Putamen (tissue), 1 donor: Measurements from ENCODE around the gene FUT2.
A peak's percentile ranks its signal among the peaks of the same experiment; 100 is the strongest.
"Not testable (repeated sequence)": the region's sequence is repeated elsewhere in the genome, so short reads cannot be mapped to it uniquely, and the experiment has no call there.

Experiments used
- DNase-seq: peaks from one replicate; pipeline ENCODE4 v3.0.0-alpha.2; 2016; ENCODE audit warnings: low spot score

FUT2 gene

DNA sequence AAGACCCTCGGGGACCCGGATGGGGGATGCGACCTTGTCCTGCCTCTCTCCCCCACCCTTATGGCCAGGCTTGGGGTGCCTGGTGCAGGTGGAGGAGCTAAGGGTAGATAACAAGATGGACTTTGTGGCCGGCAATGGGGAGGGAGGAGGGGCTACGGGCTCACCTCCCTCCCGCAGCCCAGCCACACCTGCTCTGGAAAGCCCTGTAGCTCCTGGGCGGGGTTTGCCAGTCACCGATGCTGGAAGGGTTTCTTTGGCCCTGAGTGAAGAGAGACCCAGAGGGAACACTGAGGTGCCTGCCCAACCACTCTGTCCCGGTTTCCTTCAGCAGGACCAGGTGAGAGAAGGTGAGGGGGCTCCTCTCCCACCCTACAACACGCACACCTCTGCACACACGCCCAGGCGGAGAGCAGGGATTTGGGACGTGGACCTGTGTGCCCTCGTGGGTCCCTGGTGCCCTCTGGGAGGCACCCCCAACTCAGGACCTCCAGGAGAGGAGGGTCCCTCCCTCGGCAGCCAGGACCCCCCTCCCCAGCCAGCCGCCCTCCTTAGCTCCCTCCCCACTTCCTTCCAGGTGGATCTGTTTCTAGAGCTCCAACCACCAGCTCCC lies at the start of gene FUT2:
Gene FUT2, plus strand, starts transcription at position 229 of the 610 bp plus-strand sequence. CDS start 6,986 bp downstream, outside the sequence.
- no peak for DNase-seq

DNA sequence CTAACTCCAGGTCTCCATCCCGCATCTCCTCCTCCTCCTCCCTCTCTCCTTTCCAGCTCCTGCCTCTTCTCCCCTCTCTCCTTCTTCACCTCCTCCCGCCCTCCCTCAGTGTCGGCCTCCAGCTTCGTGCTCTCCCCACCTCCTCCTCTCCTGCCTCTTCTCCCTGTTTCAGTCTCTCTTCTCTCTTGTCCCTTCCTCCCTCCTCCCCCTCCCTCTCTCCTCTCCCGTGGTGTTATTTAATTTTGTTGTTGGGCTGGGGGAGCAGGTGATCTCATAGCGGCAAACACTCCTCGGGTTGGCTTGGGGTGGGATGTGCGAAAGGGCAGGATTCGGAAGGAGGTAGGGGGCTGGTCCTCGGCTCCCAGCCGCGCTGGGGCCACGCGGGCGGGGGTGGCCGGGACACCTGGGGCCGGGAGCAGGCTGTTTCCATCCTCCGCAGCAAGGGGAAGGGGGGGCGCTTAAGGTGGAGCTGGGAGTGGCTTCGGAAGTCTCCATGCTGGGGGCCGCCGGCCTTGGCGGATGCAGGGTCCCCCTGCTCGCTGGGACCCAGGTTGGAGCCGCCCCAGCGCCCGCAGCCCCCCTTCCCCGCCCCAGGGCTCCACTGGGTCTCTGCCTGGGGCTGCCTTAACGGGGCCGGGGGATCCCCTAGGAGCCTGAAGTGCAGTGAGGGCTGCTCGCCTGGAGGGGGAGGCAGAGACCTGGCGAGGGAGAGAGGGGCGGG lies 49.6 kb upstream of the FUT2 start, which contains the start of gene CA11:
Gene CA11, minus strand, starts transcription at position 187 of the 721 bp plus-strand sequence. CDS start 555 bp downstream, outside the sequence.
- DNase-seq = peak; percentile 91

DNA sequence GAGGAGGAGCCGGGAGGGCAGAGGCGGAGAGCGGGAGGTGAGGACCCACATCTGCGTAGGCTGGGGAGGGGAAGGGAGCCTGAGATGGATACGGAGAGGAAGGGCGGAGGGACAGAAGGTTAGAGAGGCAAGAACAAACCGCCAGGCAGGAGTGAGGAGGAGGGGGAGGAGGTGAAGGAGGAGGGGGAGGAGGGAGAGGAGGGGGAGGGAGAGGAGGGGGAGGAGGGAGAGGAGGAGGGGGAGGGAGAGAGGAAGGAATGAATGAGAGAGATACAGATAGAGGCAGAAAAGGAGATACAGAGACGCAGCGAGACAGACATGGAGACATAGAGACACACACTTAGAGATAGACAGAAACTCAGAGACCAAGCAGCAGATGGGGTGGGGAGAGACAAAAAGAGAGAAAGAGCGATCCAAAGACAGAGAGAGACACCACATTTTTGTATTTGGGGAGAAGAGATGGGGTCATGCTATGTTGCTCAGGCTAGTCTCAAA lies 49.0 kb upstream of the FUT2 start:
- DNase-seq = no peak

DNA sequence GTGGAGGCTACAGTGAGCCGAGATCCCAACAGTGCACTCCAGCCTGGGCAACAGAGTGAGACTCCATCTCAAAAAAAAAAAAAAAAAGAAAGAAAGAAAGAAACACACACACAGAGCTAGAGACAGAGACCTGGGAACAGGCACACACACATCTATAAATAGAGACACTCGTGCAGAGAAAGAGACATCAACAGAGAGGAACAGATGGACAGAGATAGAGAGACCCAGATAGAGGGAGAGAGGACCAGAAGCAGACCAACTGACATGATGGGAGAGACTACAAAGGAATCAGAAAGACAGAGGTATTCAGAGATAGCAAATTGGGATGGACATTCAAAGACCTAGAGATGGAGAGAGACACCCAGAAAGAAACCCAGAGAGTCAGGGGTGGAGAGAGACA lies 47.6 kb upstream of the FUT2 start:
- DNase-seq = no peak

DNA sequence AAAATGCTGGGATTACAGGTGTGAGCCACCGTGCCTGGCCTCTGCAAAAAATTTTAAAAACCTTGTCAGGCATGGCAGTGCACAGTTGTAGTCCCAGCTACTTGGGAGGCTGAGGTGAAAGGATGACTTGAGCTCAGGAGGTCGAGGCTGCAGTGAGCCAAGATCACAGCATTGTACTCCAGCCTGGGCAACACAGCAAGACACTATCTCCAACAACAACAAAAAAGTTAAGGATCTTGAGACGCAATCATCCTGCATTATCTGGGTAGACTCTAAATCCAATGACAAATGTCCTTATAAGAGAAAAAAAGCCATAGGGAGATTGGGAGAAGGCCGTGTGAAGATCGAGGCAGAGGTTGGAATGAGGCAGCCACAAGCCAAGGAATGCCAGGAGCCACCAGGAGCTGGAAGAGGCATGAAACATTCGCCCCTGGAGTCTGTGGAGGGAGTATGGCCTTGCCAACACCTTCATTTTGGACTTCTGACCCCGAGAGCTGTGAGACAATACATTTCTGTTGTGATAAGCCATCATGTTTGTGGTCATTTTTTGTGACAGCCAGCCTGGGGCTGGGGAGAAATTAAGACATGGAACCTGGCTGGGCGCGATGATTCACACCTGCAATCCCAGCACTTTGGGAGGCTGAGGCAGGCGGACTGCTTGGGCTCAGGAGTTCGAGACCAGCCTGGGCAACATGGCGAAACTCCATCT lies 44.6 kb upstream of the FUT2 start:
- no peak for DNase-seq

DNA sequence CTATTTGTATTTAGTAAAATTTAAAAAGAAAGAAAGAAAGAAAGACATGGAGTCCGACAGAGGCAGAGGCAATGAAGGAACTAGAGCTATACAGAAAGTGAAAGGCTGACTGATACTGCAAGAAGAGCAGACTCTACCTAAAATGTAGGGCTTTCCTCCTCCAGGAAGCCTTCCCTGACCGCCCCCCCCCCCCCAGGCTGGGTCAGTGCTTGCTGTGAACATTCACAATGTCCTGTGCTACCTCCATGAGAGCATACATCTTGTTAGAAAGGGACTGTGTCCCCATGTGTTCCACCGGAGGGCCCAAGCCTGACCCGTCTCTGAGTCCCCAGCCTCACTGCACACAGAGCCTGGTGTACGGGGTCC lies 44.1 kb upstream of the FUT2 start:
- no peak for DNase-seq

DNA sequence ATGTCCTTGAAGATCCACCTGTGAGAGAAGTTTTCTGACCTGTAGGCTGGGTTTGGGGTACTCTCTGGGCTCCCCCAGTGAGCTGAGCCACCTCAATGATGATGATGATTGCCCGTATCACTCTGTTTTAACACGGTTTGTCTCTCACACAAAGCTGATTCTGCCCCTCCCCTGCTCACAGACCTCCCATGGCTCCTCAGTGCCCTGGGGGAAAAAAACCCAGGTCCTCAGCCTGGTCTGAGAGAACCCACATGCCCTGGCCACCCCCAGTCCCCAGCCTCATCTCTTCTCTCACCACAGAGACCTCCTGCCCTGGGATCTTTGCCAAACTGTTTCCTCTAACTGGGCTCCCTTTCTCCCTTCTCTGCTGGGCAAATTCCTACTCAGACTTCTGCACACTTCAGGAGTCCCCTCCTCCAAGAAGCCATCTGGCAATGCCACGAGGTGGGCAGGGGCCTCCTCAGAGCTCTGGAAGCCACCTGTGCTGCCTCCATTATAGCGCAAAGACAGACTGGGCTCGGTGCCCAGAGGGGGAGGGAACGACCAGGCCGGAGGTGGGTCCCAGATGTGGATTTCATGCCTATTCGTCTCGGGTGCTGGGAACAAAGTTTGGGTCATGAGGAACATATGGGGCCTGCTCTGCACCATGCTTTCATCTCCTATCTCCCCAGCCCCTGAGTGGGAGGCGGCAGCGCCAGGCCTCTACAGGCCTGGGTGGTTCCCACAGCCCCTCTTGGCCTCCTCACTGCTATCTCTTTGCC lies 41.3 kb upstream of the FUT2 start:
- DNase-seq = no peak

DNA sequence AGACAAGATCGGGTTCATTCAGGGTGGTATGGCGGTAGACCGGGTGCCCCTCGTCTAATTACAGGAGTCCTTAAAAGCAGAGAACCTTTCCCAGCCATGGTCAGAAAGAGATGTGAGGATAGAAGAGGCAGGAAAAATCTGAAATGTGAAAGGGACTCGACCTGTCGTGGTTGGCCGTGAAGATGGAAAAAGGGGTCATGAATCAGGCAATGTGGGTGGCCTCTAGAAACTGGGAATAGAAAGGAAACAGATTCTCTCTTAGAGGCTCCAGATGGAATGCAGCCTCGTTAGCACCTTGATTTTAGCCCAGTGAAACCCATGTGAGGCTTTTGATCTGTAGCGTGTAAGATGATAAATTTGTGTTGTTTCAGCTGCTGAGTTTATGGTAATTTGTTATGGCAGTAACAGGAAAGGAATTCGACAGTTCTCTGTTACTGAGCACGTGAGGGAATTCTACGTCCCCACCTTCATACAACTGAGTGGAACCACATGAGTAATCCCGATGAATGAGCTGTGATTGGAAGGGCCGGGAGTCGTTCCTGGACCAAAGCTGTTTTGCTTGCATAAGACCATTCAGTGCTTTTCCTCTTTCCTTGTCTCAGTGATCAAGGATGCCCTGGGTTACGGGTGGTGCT lies 38.8 kb upstream of the FUT2 start:
- DNase-seq = no peak

DNA sequence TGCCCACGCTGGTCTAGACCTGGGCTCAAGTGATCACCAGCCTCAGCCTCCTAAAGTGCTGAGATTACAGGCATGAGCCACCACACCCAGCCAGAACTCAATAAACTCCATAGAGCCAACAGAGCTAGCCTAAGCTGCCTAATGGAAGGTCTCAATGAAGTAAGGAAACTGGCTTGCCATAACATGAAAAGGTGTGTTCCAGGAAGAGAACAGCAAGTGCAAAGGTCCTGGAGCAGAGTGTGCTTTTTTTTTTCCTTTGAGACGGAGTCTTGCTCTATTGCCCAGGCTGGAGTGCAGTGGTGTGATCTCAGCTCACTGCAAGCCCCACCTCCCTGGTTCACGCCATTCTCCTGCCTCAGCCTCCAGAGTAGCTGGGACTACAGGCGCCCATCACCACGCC lies 37.9 kb upstream of the FUT2 start:
- not testable (repeated sequence) for DNase-seq

DNA sequence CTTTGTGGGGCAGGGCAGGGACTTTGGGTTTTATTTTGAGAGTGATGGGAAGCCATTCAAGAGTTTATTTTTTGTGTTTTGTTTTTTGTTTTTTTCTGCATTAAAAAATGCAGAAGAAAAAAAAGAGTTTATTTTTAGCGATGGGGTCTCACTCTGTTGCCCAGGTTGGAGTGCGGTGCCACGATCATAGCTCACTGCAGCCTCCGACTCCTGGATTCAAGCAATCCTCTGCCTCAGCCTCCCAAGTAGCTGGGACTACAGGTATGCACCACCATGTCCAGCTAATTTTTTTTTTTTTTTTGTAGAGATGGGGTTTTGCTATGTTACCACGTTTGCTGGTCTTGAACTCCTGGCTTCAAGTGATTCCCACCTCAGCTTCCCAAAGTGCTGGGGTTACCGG lies 37.3 kb upstream of the FUT2 start:
- DNase-seq = no peak

DNA sequence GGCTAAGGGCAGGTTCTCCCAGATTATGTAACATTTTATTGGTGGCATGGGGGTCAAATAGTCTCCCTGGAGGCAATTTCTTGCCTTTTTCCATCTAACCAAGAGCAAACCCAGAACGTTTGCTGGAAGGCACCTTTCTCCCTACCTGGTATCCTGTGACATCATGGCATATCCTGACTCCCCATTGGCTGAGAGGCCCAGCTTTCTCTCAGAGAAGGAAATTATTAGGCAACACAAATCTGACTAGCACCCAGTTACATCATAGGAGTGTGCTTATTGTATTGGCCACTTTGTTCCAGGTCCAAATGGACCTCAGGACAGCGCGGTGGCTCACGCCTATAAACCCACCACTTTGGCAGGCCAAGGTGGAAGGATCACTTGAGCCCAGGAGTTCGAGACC lies 36.0 kb upstream of the FUT2 start:
- DNase-seq = no peak

DNA sequence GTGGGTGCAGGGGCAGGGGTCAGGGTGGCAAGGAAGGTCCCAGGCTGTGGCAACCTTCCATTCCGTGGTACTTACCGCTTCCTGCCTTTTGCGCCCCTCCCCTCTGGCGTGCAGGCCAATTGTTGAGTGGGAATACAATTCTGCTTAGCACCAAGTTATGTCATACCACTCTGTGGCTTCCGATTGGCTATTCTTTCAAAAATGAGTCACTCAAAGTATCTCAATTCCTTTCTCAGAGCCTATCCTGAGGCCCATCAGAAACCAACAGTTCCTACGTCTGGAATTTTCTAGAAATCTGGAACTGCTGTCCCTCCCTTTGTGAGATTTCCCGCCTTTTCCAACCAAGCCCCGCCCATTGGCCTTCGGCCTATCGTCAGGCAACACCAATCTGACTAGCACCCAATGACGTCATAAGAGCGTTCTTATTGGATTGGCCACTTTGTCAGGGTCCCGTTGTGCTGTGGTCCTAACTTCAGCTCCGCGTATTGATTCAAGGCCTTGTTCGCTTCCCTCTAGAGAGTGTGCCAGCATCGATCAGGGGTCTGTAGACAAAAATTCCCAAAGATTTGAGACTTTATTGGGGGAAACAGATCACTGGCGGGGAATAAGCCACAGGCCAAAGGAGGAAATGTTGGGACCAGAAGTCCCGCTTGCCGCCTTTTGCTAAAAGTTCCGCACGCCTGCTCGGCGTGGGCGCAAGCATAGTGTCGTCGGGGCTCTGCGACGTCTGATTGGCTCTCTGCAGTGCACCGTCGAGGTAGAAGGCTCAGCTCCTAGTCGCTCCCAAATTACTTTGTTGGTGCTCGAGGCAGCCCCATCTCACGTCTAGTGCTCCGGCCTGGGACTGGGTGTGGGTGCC lies 34.7 kb upstream of the FUT2 start:
- DNase-seq = peak; percentile 83

DNA sequence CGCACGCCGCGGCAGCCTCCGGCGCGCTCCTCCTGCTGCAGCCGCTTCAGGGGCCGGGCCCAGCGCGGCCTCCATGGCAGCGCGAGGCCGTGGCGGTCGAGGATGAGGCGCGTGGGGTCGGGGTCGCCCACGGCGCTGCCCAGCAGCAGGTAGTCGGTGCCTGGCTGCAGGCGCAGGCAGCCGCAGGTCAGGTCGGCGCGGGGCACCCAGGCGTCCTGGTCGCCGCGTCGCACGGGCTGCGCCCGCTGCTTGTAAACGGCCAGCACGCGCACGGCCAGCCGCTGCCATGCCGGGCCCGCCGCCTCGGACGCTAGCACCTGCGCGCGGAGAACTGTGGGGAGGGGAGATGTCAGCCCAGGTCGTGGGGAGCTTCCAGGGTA lies 34.1 kb upstream of the FUT2 start:
- no peak for DNase-seq

DNA sequence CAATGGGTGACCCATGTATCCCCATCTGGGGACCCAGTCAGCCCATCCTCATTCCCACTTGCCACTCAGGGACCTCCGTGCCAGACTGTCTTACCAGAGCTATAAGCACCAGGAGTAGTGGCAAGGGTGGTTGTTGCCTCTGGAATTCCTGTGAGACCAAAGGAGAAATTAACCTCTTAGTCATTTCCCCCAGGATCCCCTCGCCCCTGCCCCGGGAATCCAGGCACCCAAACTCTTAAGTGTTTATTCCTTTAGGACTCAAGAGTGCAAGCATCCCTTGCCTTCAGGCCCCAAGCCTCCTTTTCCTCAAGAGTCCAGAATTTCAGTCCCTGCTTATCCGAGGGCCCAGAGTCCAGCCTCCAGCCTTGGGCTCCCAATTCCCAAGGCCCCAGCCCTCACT lies 32.1 kb upstream of the FUT2 start:
- DNase-seq = no peak

DNA sequence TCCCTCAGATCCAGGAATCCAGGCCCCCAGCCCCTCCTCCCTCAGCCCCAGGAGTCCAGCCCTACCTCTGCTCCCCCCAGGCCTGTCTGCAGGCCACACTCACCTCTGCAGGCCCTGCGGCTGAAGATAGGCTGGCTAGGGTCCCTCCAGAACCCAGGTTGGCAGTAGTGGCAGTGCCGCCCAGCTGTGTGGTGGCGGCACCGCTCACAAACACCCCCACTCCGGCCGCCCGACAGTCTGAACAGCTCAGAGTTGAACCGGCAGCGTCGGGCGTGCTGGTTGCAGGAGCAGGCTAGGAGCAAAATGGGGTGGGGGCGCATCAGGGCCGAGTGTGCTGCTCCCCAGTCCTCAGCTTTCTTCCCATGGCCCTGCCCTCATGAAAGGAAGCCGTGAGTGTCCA lies 31.3 kb upstream of the FUT2 start:
- DNase-seq = no peak

DNA sequence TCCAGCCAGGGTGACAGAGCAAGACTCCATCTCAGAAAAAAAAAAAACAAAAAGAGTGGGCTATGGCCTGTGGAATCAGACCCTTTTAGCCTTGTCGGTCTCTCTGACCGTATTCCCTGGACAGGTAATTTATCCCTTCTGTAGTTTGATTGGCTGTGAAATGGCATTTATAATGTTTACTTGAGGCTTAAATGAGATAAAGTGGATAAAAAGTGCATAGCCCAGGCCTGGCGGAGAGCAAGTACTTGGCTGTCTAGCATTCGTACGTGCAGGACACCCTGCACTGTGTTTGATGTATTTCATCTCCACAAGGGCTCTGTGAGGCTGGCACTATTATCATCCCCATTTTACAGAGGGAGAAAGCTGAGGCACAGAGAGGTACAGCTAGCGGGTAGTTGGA lies 30.0 kb upstream of the FUT2 start:
- DNase-seq = no peak

DNA sequence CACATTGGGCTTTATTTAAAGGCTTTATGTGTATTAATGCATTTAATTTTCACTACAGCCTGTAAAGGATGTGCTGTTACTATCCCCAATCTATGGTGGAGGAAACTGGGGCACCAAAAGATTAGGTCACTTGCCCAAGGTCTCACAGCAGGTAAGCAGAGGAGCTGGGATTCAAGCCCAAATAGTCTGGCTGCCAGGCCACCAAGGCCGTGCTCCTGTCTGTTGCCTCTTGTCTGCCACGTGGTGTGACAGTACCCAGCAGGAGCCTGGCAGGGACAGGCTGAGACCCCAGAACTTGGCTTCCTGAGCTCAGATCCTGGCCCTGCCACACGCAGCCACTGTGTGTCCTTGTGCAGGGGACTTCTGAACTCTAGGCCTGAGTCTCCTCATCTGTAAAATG lies 27.4 kb upstream of the FUT2 start:
- no peak for DNase-seq

DNA sequence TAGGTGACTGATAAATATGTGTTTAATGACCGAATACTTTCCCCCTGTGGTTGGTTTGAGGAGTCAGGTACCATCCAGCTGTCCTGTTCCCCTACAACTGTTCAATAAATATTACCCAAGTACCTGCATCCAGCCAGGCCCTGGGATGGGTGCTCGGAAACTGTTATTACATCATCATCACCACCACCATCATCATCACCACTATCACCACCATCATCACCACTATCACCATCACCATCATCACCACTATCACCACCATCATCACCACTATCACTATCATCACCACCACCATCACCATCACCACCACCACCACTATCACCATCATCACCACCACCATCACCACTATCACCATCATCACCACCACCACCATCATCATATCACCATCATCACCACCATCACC lies 27.0 kb upstream of the FUT2 start:
- DNase-seq = no peak

DNA sequence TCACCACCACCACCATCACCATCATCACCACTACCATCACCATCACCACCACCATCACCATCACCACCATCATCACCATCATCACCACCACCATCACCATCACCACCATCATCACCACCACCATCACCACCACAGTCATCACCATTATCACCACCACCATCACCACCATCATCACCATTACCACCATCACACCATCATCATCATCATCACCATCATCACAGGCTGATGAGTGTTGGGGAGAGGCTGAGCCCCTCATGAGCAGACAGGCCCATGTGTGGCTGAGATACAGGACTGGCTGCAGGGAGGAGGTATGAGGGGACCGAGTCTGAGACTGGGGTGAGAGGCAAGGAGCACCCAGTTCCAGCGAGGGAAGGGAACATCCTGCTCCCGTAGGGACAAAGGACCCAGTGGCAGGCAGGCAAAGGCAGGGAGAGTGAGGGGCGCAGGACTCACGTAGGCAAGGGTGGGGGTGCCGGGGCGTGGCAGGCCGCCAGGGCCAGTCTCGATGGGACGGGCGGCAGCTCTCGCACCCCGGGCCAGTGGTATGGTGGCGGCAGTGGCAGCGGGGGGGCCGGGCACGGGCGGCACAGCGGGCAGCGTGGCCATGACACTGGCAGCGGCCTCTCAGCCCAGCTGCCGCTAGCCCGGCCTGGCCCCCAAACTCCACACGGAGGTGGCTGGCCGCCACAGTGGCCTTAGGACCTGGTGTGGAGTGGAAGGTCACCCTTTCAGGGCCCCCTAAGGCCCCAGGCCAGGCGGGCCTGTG lies 25.7 kb upstream of the FUT2 start:
- DNase-seq = no peak
